HG03064 (cell line): ENCODE measurements around the gene PPP2R2C.

Experiments used
- ATAC-seq: cut with Tn5 transposase; IDR thresholded peaks from one replicate; pipeline ENCODE4 v1.9.1; 2021; ENCODE audit warnings: low read depth; ENCODE audit not compliant: unreplicated experiment

The PPP2R2C gene

GRCh38 chr4:6294705-6295421 lies 177.6 kb downstream of the PPP2R2C start:
- ATAC-seq, result no peak

GRCh38 chr4:6293661-6294060 lies 178.8 kb downstream of the PPP2R2C start:
- ATAC-seq, result no peak

GRCh38 chr4:6293097-6293445 lies 179.3 kb downstream of the PPP2R2C start:
- no peak for ATAC-seq

- no peak for ATAC-seq
These were observed 179.9 kb downstream of the PPP2R2C start for GRCh38 chr4:6292376-6293096.

GRCh38 chr4:6291784-6292297 lies 180.6 kb downstream of the PPP2R2C start:
- ATAC-seq, result no peak

GRCh38 chr4:6290769-6291547 lies 181.5 kb downstream of the PPP2R2C start:
- no peak for ATAC-seq

- ATAC-seq, result no peak
These were observed 182.2 kb downstream of the PPP2R2C start for GRCh38 chr4:6290256-6290655.

- ATAC-seq, result no peak
These were observed 183.5 kb downstream of the PPP2R2C start for GRCh38 chr4:6288871-6289270.

GRCh38 chr4:6288342-6288741 lies 184.1 kb downstream of the PPP2R2C start:
- no peak for ATAC-seq

- ATAC-seq, result no peak
These were observed 185.2 kb downstream of the PPP2R2C start for GRCh38 chr4:6287017-6287788.

GRCh38 chr4:6283282-6283681 lies 189.1 kb downstream of the PPP2R2C start:
- no peak for ATAC-seq

GRCh38 chr4:6282314-6282771 lies 190.1 kb downstream of the PPP2R2C start:
- ATAC-seq, result no peak

- no peak for ATAC-seq
These were observed 190.7 kb downstream of the PPP2R2C start for GRCh38 chr4:6281436-6282313.

GRCh38 chr4:6280365-6280996 lies 191.9 kb downstream of the PPP2R2C start:
- ATAC-seq, result no peak

GRCh38 chr4:6279582-6280289 lies 192.7 kb downstream of the PPP2R2C start:
- no peak for ATAC-seq

GRCh38 chr4:6278801-6279197 lies 193.6 kb downstream of the PPP2R2C start:
- ATAC-seq, result peak; percentile 86

GRCh38 chr4:6277935-6278800 lies 194.2 kb downstream of the PPP2R2C start:
- ATAC-seq, result no peak
